Astrocyte of the cerebellum (primary cell): ENCODE data around the gene TSPAN14.
"Not testable (repeated sequence)": the region's sequence is repeated elsewhere in the genome, so short reads cannot be mapped to it uniquely, and the experiment has no call there.

Source experiments
- DNase-seq: peaks from one replicate; pipeline ENCODE4 v3.0.0-alpha.2; 2011; ENCODE audit warnings: low read depth
- H3K4me3 ChIP-seq: 2 replicates; pipeline ENCODE4 v1.5.1; 2011; ENCODE audit warnings: mild to moderate bottlenecking, low read depth, low read length, moderate library complexity
- CTCF ChIP-seq: IDR thresholded peaks from 2 replicates; pipeline ENCODE4 v1.5.1; 2012; ENCODE audit warnings: low read length, low read depth, moderate library complexity, mild to moderate bottlenecking; ENCODE audit errors: missing control alignments
- in situ Hi-C: cut with HindIII; loops from 2 replicates; pipeline ENCODE4 v1.10.0; 2017; ENCODE audit warnings: low sequenced_read_pairs

Gene TSPAN14

GRCh38 chr10:80476685-80477084, 22.6 kb downstream of the TSPAN14 start:
- in situ Hi-C loops, result no loop called here
- DNase-seq, result no peak
- no peak overlapping the region for H3K4me3 ChIP-seq
- no peak for TF ChIP-seq CTCF

GRCh38 chr10:80477813-80478212, 23.7 kb downstream of the TSPAN14 start:
- no peak for TF ChIP-seq CTCF
- H3K4me3 ChIP-seq, result no peak overlapping the region
- DNase-seq, result no peak
- in situ Hi-C loops, result no loop called here

GRCh38 chr10:80480373-80480772, 26.3 kb downstream of the TSPAN14 start:
- H3K4me3 ChIP-seq, DNase-seq, in situ Hi-C loops: not testable (repeated sequence)

- no peak for DNase-seq
- no peak overlapping the region for H3K4me3 ChIP-seq
- TF ChIP-seq CTCF, result no peak
- in situ Hi-C loops, result no loop called here
Observed at GRCh38 chr10:80480852-80481251, 26.7 kb downstream of the TSPAN14 start.

- in situ Hi-C loops, result no loop called here
- DNase-seq, result no peak
- no peak overlapping the region for H3K4me3 ChIP-seq
- no peak for TF ChIP-seq CTCF
Observed at GRCh38 chr10:80484243-80484642, 30.1 kb downstream of the TSPAN14 start.

GRCh38 chr10:80484676-80485075, 30.6 kb downstream of the TSPAN14 start:
- no peak for TF ChIP-seq CTCF
- in situ Hi-C loops, result no loop called here
- H3K4me3 ChIP-seq, result no peak overlapping the region
- no peak for DNase-seq

- in situ Hi-C loops, result no loop called here
- no peak overlapping the region for H3K4me3 ChIP-seq
- no peak for TF ChIP-seq CTCF
- DNase-seq, result no peak
Observed at GRCh38 chr10:80485076-80485945, 31.2 kb downstream of the TSPAN14 start.
